ENCODE measurements around the gene SPATA19.

SPATA19 gene

DNA sequence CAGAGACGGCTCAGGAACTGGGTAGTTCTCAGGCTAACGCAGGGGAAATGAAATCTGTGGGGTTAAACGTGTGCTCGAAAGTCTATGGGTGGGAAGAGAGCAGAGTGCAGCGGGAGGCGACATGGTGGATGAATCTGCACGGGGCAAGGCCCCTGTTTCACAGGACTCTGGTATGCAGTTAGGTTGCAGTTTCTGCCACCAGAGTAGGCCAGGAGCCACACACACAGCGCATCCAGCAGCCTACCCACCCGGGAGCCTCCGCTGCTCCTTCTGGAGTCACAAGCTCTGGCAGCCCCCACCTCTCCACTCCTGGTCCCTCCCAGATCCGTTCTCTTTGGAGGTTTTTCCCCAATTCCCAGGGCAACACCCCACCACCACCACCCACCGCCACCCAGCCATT, 27.0 kb downstream of the SPATA19 start:
- DNase-seq (ENCODE audit: low spot score): no peak

DNA sequence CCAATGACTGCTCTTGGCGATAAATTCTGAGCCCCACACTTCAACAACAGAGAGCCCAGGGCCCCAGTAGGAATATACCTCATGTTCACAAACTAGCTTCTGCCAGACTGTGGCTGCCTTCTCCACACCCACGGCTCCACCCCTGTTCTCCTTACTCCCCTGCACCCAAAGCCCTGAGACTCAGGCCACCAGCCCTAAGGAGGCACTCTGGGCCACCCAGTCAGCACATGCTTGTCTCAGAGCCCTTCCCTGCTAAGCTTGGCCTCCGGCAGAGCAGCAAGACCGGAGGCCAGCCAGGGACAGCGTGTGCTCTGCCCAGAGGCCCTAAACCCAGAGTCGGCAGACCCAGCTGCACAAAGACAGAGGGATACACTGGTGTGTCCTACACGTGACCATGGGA, 27.9 kb downstream of the SPATA19 start:
- no peak for DNase-seq (ENCODE audit: low spot score)

DNA sequence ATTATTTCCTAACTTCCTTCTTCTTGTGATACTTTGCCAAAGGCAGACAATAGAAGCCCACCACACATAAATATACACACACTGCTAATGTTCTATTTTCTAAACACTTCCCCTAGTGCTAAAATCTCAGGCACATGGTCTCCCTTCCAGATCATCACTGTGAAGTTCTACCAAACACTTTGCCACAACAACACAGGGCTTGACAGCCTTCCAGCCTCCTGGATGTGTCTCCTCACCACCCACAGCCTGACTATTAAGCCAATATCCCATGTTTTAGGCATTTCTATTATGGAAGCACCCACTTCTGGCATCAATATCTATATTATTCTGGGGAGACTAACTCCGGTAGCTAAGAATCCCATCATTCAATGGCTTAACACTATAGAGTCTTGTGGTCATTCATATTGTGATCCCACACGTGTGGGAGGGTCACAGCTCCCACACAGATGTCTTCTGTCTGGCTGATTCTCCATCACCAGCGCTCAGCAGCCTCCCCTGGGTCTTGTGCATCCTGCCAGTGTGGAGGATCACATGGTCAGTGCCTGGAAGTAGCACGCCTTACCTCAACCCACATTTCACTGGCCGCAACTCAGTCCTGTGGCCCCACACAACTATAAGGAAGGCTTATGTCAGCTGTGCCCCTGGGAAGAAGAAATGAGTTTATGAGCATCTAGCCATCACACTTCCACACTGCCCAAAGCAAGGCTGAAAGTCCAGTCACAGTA, 29.0 kb downstream of the SPATA19 start:
- no peak for DNase-seq (ENCODE audit: low spot score)

- DNase-seq (ENCODE audit: low spot score): no peak
These were observed 29.7 kb downstream of the SPATA19 start for GRCh38 chr11:133815636-133816035.

DNA sequence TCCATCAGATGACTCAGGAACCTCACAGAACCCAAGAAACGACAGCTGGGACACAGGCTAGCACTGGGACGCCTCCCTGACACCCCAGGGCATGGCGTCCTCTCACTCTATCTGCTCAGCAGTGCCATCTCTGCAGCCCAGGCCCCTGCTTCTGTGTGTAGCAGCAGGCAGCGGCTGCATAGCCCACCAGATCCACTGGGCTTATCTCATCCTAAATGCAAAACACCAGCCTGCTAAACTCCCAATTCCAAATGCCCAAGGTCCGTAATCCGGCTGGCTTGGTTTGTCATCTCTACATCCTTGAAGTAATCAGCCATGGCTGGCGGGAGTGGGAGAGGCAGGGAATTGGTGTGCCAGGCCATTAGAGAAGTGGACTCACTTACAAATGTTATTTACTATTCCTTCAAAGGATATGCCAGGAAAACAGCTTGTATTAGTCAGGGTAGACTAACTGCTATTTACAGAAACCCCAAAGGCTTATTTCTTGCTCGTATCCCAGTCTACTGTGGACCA, 30.7 kb downstream of the SPATA19 start:
- DNase-seq (ENCODE audit: low spot score): no peak

DNA sequence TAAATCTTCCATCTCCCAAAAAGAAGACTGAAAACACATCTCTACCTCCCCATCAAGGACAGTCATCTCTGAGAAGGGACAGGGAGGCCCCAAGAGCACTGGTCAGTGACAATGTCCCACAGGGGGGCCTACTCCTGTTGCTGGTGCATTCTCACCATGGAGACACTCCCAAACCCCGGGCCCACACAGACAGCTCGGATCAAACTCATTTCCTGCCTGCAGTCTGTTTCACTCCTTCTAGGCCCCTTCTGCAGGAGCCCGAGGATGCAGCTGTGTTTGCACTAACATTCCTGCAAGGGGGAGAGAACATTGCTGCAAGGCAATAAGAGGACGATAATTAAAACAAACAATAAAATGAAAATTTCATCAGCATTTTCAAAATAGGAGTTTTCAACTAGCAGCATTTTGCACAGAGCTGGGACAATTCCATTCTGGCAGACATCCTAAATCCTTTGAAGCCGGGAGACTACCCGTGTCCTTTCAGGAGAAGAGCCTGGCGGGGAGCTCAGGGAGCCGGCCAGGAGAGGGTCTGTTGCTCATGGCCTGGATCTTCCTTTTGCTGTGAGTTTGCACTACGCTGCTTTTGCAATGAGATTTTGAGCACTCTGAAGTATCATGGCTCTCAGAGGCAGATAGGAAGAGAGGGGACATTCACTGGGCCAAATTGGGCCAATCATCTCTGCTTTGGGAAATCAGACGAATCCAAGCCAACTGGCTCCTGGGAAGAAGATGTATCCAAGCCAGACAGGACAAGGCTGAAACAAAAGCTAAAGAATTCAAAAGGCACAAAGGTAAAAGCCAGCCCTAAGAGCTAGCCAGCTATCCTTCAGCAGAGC, 33.2 kb downstream of the SPATA19 start:
- DNase-seq (ENCODE audit: low spot score): no peak

DNA sequence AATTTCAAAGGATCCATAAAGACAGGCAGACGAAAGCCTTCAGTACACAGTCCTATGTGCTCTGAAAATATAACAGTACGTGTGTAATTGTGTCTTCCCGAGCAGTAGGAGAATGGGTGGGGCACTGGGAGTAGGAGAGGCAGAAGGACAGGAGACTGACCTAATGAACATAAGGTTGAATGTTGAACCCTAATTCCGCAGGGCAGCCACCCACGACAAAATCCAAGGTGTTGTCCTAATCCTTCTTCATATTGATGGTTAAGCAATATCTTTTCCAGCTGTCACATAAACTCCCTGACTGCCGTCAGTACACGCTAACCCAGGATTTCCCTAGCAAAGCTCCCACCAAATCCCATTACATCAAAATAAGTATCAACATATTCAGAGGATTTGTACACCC, 34.5 kb downstream of the SPATA19 start:
- no peak for DNase-seq (ENCODE audit: low spot score)

GRCh38 chr11:133809569-133810491, 35.5 kb downstream of the SPATA19 start:
- no peak for DNase-seq (ENCODE audit: low spot score)

GRCh38 chr11:133808393-133809140, 36.7 kb downstream of the SPATA19 start:
- no peak for DNase-seq (ENCODE audit: low spot score)

DNA sequence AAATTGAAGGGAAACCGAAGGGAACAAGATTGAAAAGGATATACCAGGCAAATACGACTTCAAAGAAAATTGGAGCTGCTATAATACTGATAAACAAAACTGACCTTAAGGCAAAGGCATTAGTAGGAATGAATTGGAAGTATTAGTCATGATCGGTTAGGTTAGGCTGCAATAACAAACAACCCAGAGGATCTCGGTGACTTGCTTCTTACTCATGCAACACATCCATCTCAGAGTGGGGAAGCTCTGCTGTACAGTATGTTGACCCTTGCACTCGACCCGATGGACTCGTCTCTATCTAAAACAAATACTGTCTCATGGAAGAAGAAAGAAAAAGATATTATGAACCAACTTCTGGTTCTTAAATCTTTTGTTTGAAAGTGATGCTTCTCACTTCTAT, 42.3 kb downstream of the SPATA19 start:
- DNase-seq (ENCODE audit: low spot score): peak; percentile 14

GRCh38 chr11:133801356-133801755, 44.0 kb downstream of the SPATA19 start:
- no peak for DNase-seq (ENCODE audit: low spot score)

GRCh38 chr11:133800666-133801065, 44.6 kb downstream of the SPATA19 start:
- no peak for DNase-seq (ENCODE audit: low spot score)

GRCh38 chr11:133797554-133797953, 47.8 kb downstream of the SPATA19 start:
- DNase-seq (ENCODE audit: low spot score): no peak

GRCh38 chr11:133796043-133796795, 49.1 kb downstream of the SPATA19 start:
- DNase-seq (ENCODE audit: low spot score): no peak

- no peak for DNase-seq (ENCODE audit: low spot score)
These were observed 50.2 kb downstream of the SPATA19 start for GRCh38 chr11:133795088-133795487.

DNA sequence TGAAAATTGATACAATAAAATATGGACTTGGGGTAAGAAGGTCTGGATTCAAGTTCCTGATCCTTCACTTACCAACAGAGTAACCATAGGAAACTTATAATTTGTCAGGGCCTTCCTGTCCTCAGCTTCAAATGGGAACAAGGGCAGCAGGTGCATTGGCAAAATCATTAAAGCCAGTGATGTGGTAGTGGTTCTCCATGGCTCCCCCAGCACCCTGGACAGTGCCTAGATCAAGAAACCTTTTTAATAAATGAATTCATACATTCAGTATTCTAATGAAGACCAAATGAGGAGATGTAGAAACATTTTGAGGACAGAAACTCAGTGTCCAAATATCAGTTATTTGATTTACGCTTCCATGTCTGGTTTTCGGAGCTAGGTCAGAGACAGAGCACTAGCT, 51.1 kb downstream of the SPATA19 start:
- DNase-seq (ENCODE audit: low spot score): no peak

- DNase-seq (ENCODE audit: low spot score): no peak
These were observed 51.9 kb downstream of the SPATA19 start for GRCh38 chr11:133793271-133794035.

- DNase-seq (ENCODE audit: low spot score): no peak
These were observed 54.3 kb downstream of the SPATA19 start for GRCh38 chr11:133790995-133791394.
